ENCODE measurements around the gene PTPRA. TPM values are rescaled to one million over a fixed set of nuclear protein-coding genes. Genes with fewer than 3 reads are reported as not detected.

Gene PTPRA
- total and polyA plus RNA-seq, 2 of the 4 experiments (the other 2 are of a cell fraction), result 35.0 to 50.0 TPM

DNA sequence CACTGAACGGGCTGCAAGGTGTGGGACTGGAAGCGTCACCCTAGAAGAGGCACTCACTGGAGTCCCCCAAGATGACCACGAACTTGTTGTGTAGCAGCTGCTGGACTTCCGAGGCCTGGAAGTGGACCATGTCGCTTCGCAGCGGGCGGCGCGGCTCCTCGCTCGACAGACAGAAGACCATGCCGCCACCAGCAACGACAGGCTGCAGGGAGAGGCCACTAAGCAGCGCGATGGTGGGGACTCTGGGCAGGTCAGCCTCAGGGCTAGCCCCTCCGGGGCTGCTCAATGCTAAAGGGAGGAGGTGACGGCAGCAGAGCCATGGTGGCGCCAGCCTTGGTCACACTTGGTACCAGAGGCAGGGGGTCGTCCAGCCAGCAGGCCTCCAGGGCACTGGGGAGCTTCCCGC, 33.5 kb upstream of the PTPRA start:
- Histone ChIP-seq H3K79me1 (ENCODE audit: low read depth in 1 of 2, low read length in 2 of 2) (peaks cover 34 to 52% of the 10 kb centered on the region in 2 experiments), H3K14ac (replicated peaks; ENCODE audit: low read depth, low read length) (no peak overlapping the region; the same call in 1 of the 2 replicates), H3K4me3 (ENCODE audit: insufficient read depth, low read depth, low read length) (peak overlapping the region; percentile 92), H3K18ac (ENCODE audit: low read depth, low read length) (no peak overlapping the region), H3K4me2 (ENCODE audit: low read depth, low read length) (peak overlapping the region; percentile 65), H2BK15ac (ENCODE audit: low read depth, low read length) (no peak overlapping the region), H3K9me3 (ENCODE audit: control insufficient read depth, insufficient read depth, low read length) (no peaks in the 10 kb centered on the region), H3K4ac (ENCODE audit: low read depth, low read length) (peak overlapping the region; percentile 58), H4K8ac (ENCODE audit: low read depth in 2 of 2, low read length in 2 of 2) (peak overlapping the region; percentile 97 to 99), H3K9me1 (ENCODE audit: insufficient read depth, low read length) (peaks cover 25% of the 10 kb centered on the region), H2AK9ac (replicated peaks; ENCODE audit: low read depth, low read length, poor library complexity) (peak overlapping the region; percentile 100), H4K5ac (ENCODE audit: low read depth, low read length) (peak overlapping the region; percentile 99), H3K4me1 (ENCODE audit: control insufficient read depth, insufficient read depth, low read length) (peaks cover 8% of the 10 kb centered on the region), H3K27me3 (ENCODE audit: control insufficient read depth, insufficient read depth, low read length) (no peaks in the 10 kb centered on the region), H2AFZ (replicated peaks; ENCODE audit: low read length, poor library complexity) (peak overlapping the region; percentile 99), H3K27ac (ENCODE audit: insufficient read depth, low read length) (no peak overlapping the region; the same call in 1 of the 2 replicates), H2BK20ac (ENCODE audit: low read depth, low read length) (peak overlapping the region; percentile 14; the same call in 1 of the 2 replicates), H4K91ac (ENCODE audit: insufficient read depth, low read depth, low read length) (peak overlapping the region; percentile 34; the same call in 1 of the 2 replicates), H3K56ac (ENCODE audit: extremely low read depth, insufficient read depth, low read length) (no peak overlapping the region), H3K23ac (ENCODE audit: low read depth, low read length) (peak overlapping the region; percentile 33; the same call in 1 of the 2 replicates), H4K20me1 (ENCODE audit: insufficient read depth, low read length) (no peaks in the 10 kb centered on the region), H3K36me3 (ENCODE audit: control insufficient read depth, insufficient read depth, low read length) (peaks cover 27% of the 10 kb centered on the region), H2AK5ac (ENCODE audit: low read depth, low read length) (peak overlapping the region; percentile 83), H2BK5ac (ENCODE audit: low read depth, low read length, poor library complexity, severe bottlenecking) (no peak overlapping the region), H3K9ac (ENCODE audit: low read depth, low read length) (no peak overlapping the region), H2BK120ac (ENCODE audit: low read depth, low read length) (no peak overlapping the region)
- ATAC-seq (ENCODE audit: low read depth) (no peak), DNase-seq (no peak)
- CTCF ChIA-PET, result interaction anchor here (0.6 kb wide), 1 partner anchor 731 kb away, joined by 3 read pairs; no protein-coding TSS in a partner anchor
- intact Hi-C loops (cut with micrococcal nuclease), result loop anchor here (2.0 kb wide), 1 partner anchor 39 kb away; the partner anchor contains the start of gene CPXM1
- POLR2A ChIA-PET (ENCODE audit: unreplicated experiment), result interaction anchor here (0.6 kb wide), 1 partner anchor 1178 kb away, joined by 3 read pairs; no protein-coding TSS in a partner anchor
- 87% methylated on average over 19 of the region's 21 CpGs; no CpG with 5 or more reads in 1 of the 2 experiments for WGBS, 2 experiments (ENCODE audit: extremely low coverage in 2 of 2, insufficient read length in 1 of 2)
- dilution Hi-C loops (cut with HindIII; ENCODE audit: low sequenced_read_pairs, unreplicated experiment), result no loop called here
- no TSS peak for BruUV-seq (replicated peaks)
- no peak for TF ChIP-seq FOS (IDR thresholded peaks at IDR 0.05; ENCODE audit: low read depth, low read length)
- TF ChIP-seq RAD21 (IDR thresholded peaks at IDR 0.05; ENCODE audit: low read length), result no peak
- TF ChIP-seq CHD1 (IDR thresholded peaks at IDR 0.05; ENCODE audit: low read depth, low read length), result no peak
- TF ChIP-seq POLR2A (IDR thresholded peaks at IDR 0.05; ENCODE audit: low read depth, low read length), result no peak
- no peak for TF ChIP-seq RFX5 (IDR thresholded peaks at IDR 0.05; ENCODE audit: low read depth, low read length)
- no peak for TF ChIP-seq NFE2L2 (IDR thresholded peaks at IDR 0.05; ENCODE audit: low read depth, low read length)
- no peak for TF ChIP-seq CEBPB (IDR thresholded peaks at IDR 0.05; ENCODE audit: low read depth, low read length)
- no peak for TF ChIP-seq BHLHE40 (IDR thresholded peaks at IDR 0.05; ENCODE audit: low read depth, low read length)
- TF ChIP-seq ELK1 (IDR thresholded peaks at IDR 0.05; ENCODE audit: borderline replicate concordance, low read depth, low read length), result no peak
- no peak for TF ChIP-seq USF2 (IDR thresholded peaks at IDR 0.05; ENCODE audit: low read depth, low read length)
- TF ChIP-seq MXI1 (IDR thresholded peaks at IDR 0.05; ENCODE audit: borderline replicate concordance, low read depth, low read length), result no peak
- TF ChIP-seq MAZ (IDR thresholded peaks at IDR 0.05; ENCODE audit: borderline replicate concordance, low read depth, low read length), result no peak
- no peak for TF ChIP-seq SMC3 (IDR thresholded peaks at IDR 0.05; ENCODE audit: low read depth, low read length)
- no peak for TF ChIP-seq CTCF (conservative IDR thresholded peaks at IDR 0.05; ENCODE audit: low read depth, low read length)
- no peak for TF ChIP-seq RCOR1 (IDR thresholded peaks at IDR 0.05; ENCODE audit: insufficient replicate concordance, low read length)
- no peak for TF ChIP-seq MAFK (IDR thresholded peaks at IDR 0.05; ENCODE audit: low read depth, low read length)
- in situ Hi-C loops (cut with MboI; ENCODE audit: low sequenced_read_pairs), result loop anchor here (25.0 kb wide), 1 partner anchor 327 kb away; the partner anchor contains the start of gene ZNF343

All from IMR-90 (cell line).